ENCODE data around the gene BCL2.

The BCL2 gene

DNA sequence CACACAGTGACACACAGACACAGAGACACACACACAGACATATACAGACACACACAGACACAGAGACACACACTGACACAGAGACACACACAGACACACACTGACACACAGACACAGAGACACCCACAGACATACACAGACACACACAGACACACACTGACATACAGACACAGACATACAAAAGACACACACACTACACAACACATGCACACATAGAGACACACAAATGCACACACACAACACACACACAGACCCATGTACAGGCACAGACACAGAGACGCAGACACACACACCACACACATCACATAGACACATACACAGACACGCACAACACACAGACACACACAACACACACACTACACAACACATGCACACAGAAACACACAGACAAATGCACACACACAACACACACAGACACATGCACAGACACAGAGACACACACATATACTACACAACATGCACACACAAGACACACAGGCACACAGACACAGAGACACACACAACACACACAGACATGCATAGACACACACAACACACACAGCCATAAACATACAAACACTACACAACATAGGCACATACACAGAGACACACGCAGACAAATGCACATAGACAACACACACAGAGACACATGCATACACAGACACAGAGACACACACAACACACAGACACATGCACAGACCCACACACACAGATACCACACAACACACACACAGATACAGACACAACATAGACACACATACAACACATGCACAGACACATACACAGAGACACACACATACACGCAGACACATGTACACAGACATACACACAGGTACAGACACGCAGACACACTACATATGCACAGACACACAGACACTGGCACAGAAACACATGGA, 120.5 kb downstream of the BCL2 start:
- in situ Hi-C loops (cut with MboI; ENCODE audit: low pct_unique_long_range_greater_than_20kb, low sequenced_read_pairs, unreplicated experiment), result no loop called here
- no peak for TF ChIP-seq CTCF (IDR thresholded peaks at IDR 0.05; ENCODE audit: extremely low read depth, insufficient read depth, missing control alignments)
- no peak for DNase-seq (ENCODE audit: low spot score)

GRCh38 chr18:63198098-63198760, 121.3 kb downstream of the BCL2 start:
- no peak for DNase-seq (ENCODE audit: low spot score)
- in situ Hi-C loops (cut with MboI; ENCODE audit: low pct_unique_long_range_greater_than_20kb, low sequenced_read_pairs, unreplicated experiment), result no loop called here
- no peak for TF ChIP-seq CTCF (IDR thresholded peaks at IDR 0.05; ENCODE audit: extremely low read depth, insufficient read depth, missing control alignments)

DNA sequence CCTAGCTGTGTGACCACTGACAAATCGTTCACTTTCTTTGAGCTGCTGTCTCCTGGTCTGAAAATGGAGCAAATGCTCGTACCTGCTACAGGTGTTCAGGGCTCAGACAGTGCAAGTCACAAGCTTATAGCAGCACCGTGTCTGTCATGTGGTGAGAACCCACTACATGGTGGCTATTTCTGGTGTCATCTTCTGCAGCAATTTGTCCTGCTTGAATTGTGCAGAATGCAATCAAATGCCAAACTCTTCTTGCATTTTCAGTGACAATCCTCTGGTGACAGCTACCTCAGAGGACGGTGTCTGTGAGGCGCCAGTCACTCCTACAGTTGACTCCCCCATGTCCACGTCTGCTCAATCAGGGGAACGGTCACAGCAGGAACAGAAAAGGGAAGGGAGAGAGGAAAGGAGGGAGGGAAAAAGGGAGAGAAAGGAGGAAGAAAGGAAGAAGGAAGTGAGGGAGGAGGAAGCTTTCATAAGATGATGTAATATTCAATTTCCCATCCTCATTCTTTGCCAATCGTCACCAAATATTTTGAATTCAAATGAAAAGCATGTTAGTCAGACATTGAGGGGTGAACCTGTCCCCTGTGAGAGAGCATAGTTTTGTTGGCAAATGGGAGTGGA, 122.2 kb downstream of the BCL2 start:
- DNase-seq (ENCODE audit: low spot score), result no peak
- no peak for TF ChIP-seq CTCF (IDR thresholded peaks at IDR 0.05; ENCODE audit: extremely low read depth, insufficient read depth, missing control alignments)
- in situ Hi-C loops (cut with MboI; ENCODE audit: low pct_unique_long_range_greater_than_20kb, low sequenced_read_pairs, unreplicated experiment), result no loop called here

DNA sequence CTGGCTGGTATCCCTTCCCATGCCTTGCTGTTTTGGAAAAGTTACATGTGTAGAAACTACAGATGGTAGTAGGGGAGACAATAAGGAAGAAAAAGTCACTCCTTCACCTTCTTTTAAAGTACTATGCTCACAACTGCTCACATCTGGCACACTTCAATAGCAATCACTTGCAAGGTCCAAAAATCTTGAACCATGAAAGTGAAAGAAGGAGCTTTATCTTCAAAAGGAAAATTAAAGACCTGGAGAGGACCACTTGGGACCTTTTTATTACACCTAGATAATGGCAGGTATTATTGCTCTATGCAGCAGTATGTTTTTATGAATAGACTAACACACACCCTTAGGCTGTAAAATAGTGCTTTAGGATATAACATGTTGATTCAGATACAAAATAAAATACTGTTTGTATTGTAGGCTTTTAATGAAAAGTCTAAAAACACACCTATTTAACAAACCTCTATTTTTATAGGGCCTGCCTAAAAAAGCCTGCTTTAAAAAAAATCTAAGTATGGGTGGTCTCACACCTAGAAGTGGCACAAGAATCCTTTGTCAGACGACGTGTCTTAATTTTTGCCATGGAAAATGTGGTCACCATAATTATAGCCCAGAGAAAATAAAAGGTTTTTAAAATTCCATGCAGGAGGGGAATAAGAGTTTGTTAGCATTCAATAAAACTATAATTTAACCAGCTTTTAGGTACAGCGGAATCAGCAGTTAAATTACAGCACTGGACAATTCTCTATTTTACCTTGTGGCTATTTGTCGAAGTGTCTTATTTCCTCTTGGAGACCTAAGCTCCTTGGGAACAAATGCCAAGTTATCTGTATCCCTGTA, 124.0 kb downstream of the BCL2 start:
- in situ Hi-C loops (cut with MboI; ENCODE audit: low pct_unique_long_range_greater_than_20kb, low sequenced_read_pairs, unreplicated experiment), result no loop called here
- no peak for TF ChIP-seq CTCF (IDR thresholded peaks at IDR 0.05; ENCODE audit: extremely low read depth, insufficient read depth, missing control alignments)
- DNase-seq (ENCODE audit: low spot score), result no peak

DNA sequence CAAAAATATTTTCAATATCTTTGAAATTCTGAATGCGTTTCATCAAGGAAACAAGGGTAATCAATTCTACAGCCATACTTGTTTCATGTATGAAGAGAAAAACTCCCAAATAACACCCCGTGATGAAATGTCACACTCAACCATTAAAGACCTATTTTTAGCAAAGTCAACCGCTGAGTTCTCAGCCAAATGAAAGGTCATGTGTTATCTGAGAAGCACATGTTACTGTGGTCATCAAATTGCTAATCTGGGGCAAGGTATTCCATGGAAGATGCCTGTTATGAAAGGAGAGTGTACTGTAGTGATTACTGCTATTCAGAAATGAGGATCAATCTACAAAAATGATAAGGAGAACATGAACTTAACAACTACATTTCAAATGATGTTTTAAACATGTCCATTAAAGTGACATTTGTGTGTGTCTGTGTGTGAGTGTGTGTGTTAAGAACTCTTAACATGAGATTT, 126.7 kb downstream of the BCL2 start:
- in situ Hi-C loops (cut with MboI; ENCODE audit: low pct_unique_long_range_greater_than_20kb, low sequenced_read_pairs, unreplicated experiment), result no loop called here
- no peak for TF ChIP-seq CTCF (IDR thresholded peaks at IDR 0.05; ENCODE audit: extremely low read depth, insufficient read depth, missing control alignments)
- no peak for DNase-seq (ENCODE audit: low spot score)

All from GM13977 (cell line).